Natural killer cell (primary cell): ENCODE data around the gene EMX1. TPM values are rescaled to one million over a fixed set of nuclear protein-coding genes. Genes with fewer than 3 reads are reported as not detected.

ENCODE experiments used
- ATAC-seq, 3 donors: fragments of 150-1000 bp in 2 of 3; fragments of 200-7000 bp in 1 of 3; cut with Tn5 transposase; 1 replicate in 1 of 3; 2 replicates in 2 of 3; pipeline ENCODE4 v1.10.0; 2021; ENCODE audit warnings: mild to moderate bottlenecking in 2 of 3, moderate library complexity in 2 of 3
- DNase-seq, 2 donors: peaks; one replicate each; pipeline versions ENCODE4 v3.0.0 to v3.0.0-alpha.2; 2013 to 2021; ENCODE audit warnings: mixed read lengths in 1 of 2
- H3K27ac ChIP-seq: one replicate; pipeline ENCODE4 v1.5.1; 2013; ENCODE audit warnings: mild to moderate bottlenecking, low read length
- H3K27me3 ChIP-seq: one replicate; pipeline ENCODE4 v1.6.1; 2013; ENCODE audit warnings: low read length; ENCODE audit not compliant: control insufficient read depth, insufficient read depth
- H3K36me3 ChIP-seq: one replicate; pipeline ENCODE4 v1.6.1; 2013; ENCODE audit warnings: low read length; ENCODE audit not compliant: control insufficient read depth, insufficient read depth
- H3K4me1 ChIP-seq: one replicate; pipeline ENCODE4 v1.6.1; 2013; ENCODE audit warnings: low read length; ENCODE audit not compliant: control insufficient read depth, insufficient read depth
- H3K4me3 ChIP-seq: one replicate; pipeline ENCODE4 v1.5.1; 2013; ENCODE audit warnings: low read length
- H3K9me3 ChIP-seq: one replicate; pipeline ENCODE4 v1.6.1; 2013; ENCODE audit warnings: low read length; ENCODE audit not compliant: control insufficient read depth, insufficient read depth
- H3K27ac Mint-ChIP-seq, 2 donors: one replicate each; pipeline ENCODE4 v1.8.0; 2022; ENCODE audit warnings: mild to moderate bottlenecking in 2 of 2, mixed read lengths in 2 of 2, moderate library complexity in 1 of 2
- H3K27me3 Mint-ChIP-seq, 2 donors: one replicate each; pipeline ENCODE4 v1.8.0; 2022; ENCODE audit warnings: low read depth in 2 of 2, mixed read lengths in 2 of 2
- H3K36me3 Mint-ChIP-seq: one replicate; pipeline ENCODE4 v1.8.0; 2022; ENCODE audit warnings: mixed read lengths
- H3K4me1 Mint-ChIP-seq, 2 donors: one replicate each; pipeline ENCODE4 v1.8.0; 2022; ENCODE audit warnings: mixed read lengths in 2 of 2
- H3K4me3 Mint-ChIP-seq: one replicate; pipeline ENCODE4 v1.8.0; 2022; ENCODE audit warnings: mild to moderate bottlenecking, moderate library complexity, mixed read lengths
- H3K9me3 Mint-ChIP-seq, 2 donors: one replicate each; pipeline ENCODE4 v1.8.0; 2022; ENCODE audit warnings: mixed read lengths in 2 of 2
- CTCF ChIP-seq: fragments of 200-600 bp; IDR thresholded peaks from one replicate; pipeline ENCODE4 v1.8.0; 2022; ENCODE audit warnings: antibody characterized with exemption
- WGBS: methylation state at CpG from one replicate; pipeline ENCODE4 v1.1.7; 2013; ENCODE audit warnings: missing lambda C conversion rate; ENCODE audit not compliant: insufficient coverage; 5-methylcytosine and 5-hydroxymethylcytosine counted together
- intact Hi-C: fragments of 100-400 bp; cut with micrococcal nuclease; formaldehyde crosslinking; loops from one replicate; pipeline ENCODE4 v1.14.2; 2022
- total RNA-seq, 4 donors: library from RNA; stranded (reverse); fragments of 120-200 nt in 1 of 4; gene quantifications; one replicate each; pipeline versions ENCODE4 v1.2.3 to v1.2.4, GENCODE V29; 2013 to 2022

Gene EMX1
- total RNA-seq, 3 donors from 2014 or later (not counting 1 experiment from before 2014, with no cell fraction given): not detected

- Mint-ChIP-seq H3K9me3 (no peaks in the 10 kb centered on the region), H3K36me3 (no peaks in the 10 kb centered on the region), H3K27ac (peak overlapping the region; percentile 89 to 97), H3K4me3 (peak overlapping the region; percentile 91), H3K27me3 (no peaks in the 10 kb centered on the region), H3K4me1 (peaks cover 42 to 57% of the 10 kb centered on the region in 2 donors)
- ATAC-seq (no peak), DNase-seq (no peak)
- Histone ChIP-seq H3K27me3 (no peaks in the 10 kb centered on the region), H3K4me1 (peaks cover 40% of the 10 kb centered on the region), H3K36me3 (peaks cover 3% of the 10 kb centered on the region), H3K9me3 (no peaks in the 10 kb centered on the region), H3K4me3 (no peak overlapping the region), H3K27ac (peak overlapping the region; percentile 64)
- TF ChIP-seq CTCF: no peak
- WGBS: 100% methylated on average over 1 of the region's 1 CpG
- intact Hi-C loops: no loop called here
Observed at GRCh38 chr2:72953528-72953927, 36.2 kb downstream of the EMX1 start.

- Mint-ChIP-seq H3K4me1 (peaks cover 44 to 57% of the 10 kb centered on the region in 2 donors), H3K27me3 (no peaks in the 10 kb centered on the region), H3K4me3 (peak overlapping the region; percentile 91), H3K9me3 (no peaks in the 10 kb centered on the region), H3K36me3 (no peaks in the 10 kb centered on the region), H3K27ac (peak overlapping the region; percentile 89 to 97)
- ATAC-seq: peak; percentile 85 to 95 (median 93)
- peak in 1 of 2 donors; percentile 54 for DNase-seq
- Histone ChIP-seq H3K36me3 (peaks cover 3% of the 10 kb centered on the region), H3K4me1 (peaks cover 40% of the 10 kb centered on the region), H3K4me3 (peak overlapping the region; percentile 39), H3K9me3 (no peaks in the 10 kb centered on the region), H3K27ac (peak overlapping the region; percentile 64), H3K27me3 (no peaks in the 10 kb centered on the region)
- TF ChIP-seq CTCF: no peak
- WGBS: 22% methylated on average over 4 of the region's 4 CpGs
- intact Hi-C loops: no loop called here
Observed at GRCh38 chr2:72953976-72954375, 36.7 kb downstream of the EMX1 start.

- ATAC-seq (peak; percentile 28 to 38 (median 36)), DNase-seq (no peak)
- peak overlapping the region; percentile 89 to 97 for H3K27ac Mint-ChIP-seq
- H3K27me3 Mint-ChIP-seq: no peaks in the 10 kb centered on the region
- H3K27ac ChIP-seq: peak overlapping the region; percentile 64
- no peaks in the 10 kb centered on the region for H3K9me3 ChIP-seq
- peaks cover 40% of the 10 kb centered on the region for H3K4me1 ChIP-seq
- H3K27me3 ChIP-seq: no peaks in the 10 kb centered on the region
- peak overlapping the region; percentile 91 for H3K4me3 Mint-ChIP-seq
- H3K36me3 Mint-ChIP-seq: no peaks in the 10 kb centered on the region
- WGBS: 50% methylated on average over 10 of the region's 12 CpGs
- peak overlapping the region; percentile 39 for H3K4me3 ChIP-seq
- intact Hi-C loops: no loop called here
- no peak for TF ChIP-seq CTCF
- peaks cover 50 to 62% of the 10 kb centered on the region in 2 donors for H3K4me1 Mint-ChIP-seq
- H3K36me3 ChIP-seq: peaks cover 3% of the 10 kb centered on the region
- no peaks in the 10 kb centered on the region for H3K9me3 Mint-ChIP-seq
Observed at GRCh38 chr2:72954376-72955227, 37.3 kb downstream of the EMX1 start.
